Measurements from ENCODE around the gene CYFIP2.
A peak's percentile ranks its signal among the peaks of the same experiment; 100 is the strongest.

The CYFIP2 gene

GRCh38 chr5:157263496-157264090 lies 2.3 kb upstream of the CYFIP2 start:
- Mint-ChIP-seq H3K4me1 (peaks cover 16% of the 10 kb centered on the region), H3K27ac (no peak overlapping the region), H3K9me3 (no peaks in the 10 kb centered on the region), H3K4me3 (peak overlapping the region; percentile 46 to 53 (median 50)), H3K27me3 (ENCODE audit: low read depth) (peaks cover 29% of the 10 kb centered on the region), H3K36me3 (ENCODE audit: low read depth) (no peaks in the 10 kb centered on the region)
- no peak for TF ChIP-seq CTCF (IDR thresholded peaks at IDR 0.05; ENCODE audit: unreplicated experiment in 3 of 3)

DNA sequence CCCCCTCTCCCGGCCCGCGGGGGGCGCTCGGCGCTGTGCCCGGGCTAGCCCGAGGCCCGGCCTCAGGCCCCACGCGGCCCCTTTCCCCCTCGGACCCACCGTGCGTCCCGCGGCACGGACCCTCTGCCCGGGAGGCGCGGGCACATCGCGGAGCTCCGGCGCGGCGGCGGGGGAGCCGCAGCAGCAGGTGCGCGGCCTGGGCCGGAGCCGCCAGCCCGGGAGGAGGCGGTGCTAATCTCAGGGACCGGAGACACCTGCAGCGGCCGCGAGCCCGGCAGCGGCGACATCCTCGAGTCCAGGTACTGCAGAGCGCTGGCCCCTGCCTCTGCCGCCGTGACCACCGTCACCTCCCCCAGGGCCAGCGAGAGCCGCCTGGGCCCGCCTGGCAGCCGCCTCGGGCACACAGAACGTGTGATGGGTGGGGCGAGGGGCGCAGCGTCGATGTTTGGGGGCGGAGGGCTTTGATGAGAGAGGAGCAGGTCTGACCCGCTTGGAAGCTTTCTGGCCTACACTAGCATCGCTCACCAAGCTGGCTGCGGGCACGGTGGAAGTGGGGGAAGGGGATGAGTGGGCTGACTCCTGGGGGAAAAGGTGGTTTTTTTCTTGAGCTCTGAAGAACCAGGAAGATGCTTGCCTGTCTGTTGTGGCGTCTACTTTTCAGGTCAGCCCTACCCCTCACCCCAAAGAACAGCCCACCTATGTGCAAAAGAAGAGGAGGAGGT lies 524 bp downstream of the CYFIP2 start:
- Mint-ChIP-seq H3K36me3 (ENCODE audit: low read depth) (no peaks in the 10 kb centered on the region), H3K4me1 (peaks cover 18% of the 10 kb centered on the region), H3K27me3 (ENCODE audit: low read depth) (peaks cover 33% of the 10 kb centered on the region), H3K4me3 (peak overlapping the region; percentile 70 to 85 (median 80)), H3K27ac (peak overlapping the region in 1 of 3 experiments; percentile 62), H3K9me3 (no peaks in the 10 kb centered on the region)
- TF ChIP-seq CTCF (IDR thresholded peaks at IDR 0.05; ENCODE audit: unreplicated experiment in 3 of 3): no peak

DNA sequence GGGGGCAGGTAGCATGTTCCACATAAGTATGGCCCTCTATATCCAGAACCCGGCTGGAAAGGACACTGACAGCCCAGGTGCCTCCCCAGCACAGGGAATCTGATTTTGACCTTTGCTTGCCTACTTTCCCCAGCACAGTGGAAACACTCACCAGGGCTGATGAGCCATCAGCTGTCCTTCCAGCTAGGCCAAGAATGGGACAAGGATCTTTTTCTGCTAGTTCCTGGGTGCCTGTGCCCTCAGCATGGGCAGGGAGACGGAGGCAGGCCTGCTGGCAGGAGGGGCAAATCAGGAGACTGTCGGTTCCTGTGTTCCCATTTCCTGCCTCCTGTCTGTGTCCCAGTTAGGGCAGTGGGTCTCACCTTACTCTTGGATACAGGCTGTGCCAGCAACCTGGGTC lies 1.1 kb downstream of the CYFIP2 start:
- H3K4me3 Mint-ChIP-seq: peak overlapping the region; percentile 70 to 85 (median 80)
- H3K4me1 Mint-ChIP-seq: peaks cover 18% of the 10 kb centered on the region
- peak overlapping the region in 1 of 3 experiments; percentile 62 for H3K27ac Mint-ChIP-seq
- H3K9me3 Mint-ChIP-seq: no peaks in the 10 kb centered on the region
- no peaks in the 10 kb centered on the region for H3K36me3 Mint-ChIP-seq (ENCODE audit: low read depth)
- peaks cover 33% of the 10 kb centered on the region for H3K27me3 Mint-ChIP-seq (ENCODE audit: low read depth)
- no peak for TF ChIP-seq CTCF (IDR thresholded peaks at IDR 0.05; ENCODE audit: unreplicated experiment in 3 of 3)

- H3K9me3 Mint-ChIP-seq: no peaks in the 10 kb centered on the region
- H3K27ac Mint-ChIP-seq: peak overlapping the region; percentile 3 to 44 (median 25)
- H3K27me3 Mint-ChIP-seq (ENCODE audit: low read depth): peaks cover 33% of the 10 kb centered on the region
- no peaks in the 10 kb centered on the region for H3K36me3 Mint-ChIP-seq (ENCODE audit: low read depth)
- peak overlapping the region; percentile 70 to 85 (median 80) for H3K4me3 Mint-ChIP-seq
- no peak for TF ChIP-seq CTCF (IDR thresholded peaks at IDR 0.05; ENCODE audit: unreplicated experiment in 3 of 3)
- peaks cover 18% of the 10 kb centered on the region for H3K4me1 Mint-ChIP-seq
Measured at GRCh38 chr5:157267761-157268480, 2.0 kb downstream of the CYFIP2 start.

GRCh38 chr5:157269165-157269671 lies 3.3 kb downstream of the CYFIP2 start:
- no peaks in the 10 kb centered on the region for H3K36me3 Mint-ChIP-seq (ENCODE audit: low read depth)
- H3K9me3 Mint-ChIP-seq: no peaks in the 10 kb centered on the region
- peaks cover 28% of the 10 kb centered on the region for H3K27me3 Mint-ChIP-seq (ENCODE audit: low read depth)
- H3K4me3 Mint-ChIP-seq: no peak overlapping the region
- peaks cover 18% of the 10 kb centered on the region for H3K4me1 Mint-ChIP-seq
- no peak overlapping the region for H3K27ac Mint-ChIP-seq
- TF ChIP-seq CTCF (IDR thresholded peaks at IDR 0.05; ENCODE audit: unreplicated experiment in 3 of 3): no peak
